ENCODE data around the gene GJC2. TPM values are rescaled to one million over a fixed set of nuclear protein-coding genes. Genes with fewer than 3 reads are reported as not detected.

The GJC2 gene
- polyA plus RNA-seq, 1 experiment, result 1.2 TPM

DNA sequence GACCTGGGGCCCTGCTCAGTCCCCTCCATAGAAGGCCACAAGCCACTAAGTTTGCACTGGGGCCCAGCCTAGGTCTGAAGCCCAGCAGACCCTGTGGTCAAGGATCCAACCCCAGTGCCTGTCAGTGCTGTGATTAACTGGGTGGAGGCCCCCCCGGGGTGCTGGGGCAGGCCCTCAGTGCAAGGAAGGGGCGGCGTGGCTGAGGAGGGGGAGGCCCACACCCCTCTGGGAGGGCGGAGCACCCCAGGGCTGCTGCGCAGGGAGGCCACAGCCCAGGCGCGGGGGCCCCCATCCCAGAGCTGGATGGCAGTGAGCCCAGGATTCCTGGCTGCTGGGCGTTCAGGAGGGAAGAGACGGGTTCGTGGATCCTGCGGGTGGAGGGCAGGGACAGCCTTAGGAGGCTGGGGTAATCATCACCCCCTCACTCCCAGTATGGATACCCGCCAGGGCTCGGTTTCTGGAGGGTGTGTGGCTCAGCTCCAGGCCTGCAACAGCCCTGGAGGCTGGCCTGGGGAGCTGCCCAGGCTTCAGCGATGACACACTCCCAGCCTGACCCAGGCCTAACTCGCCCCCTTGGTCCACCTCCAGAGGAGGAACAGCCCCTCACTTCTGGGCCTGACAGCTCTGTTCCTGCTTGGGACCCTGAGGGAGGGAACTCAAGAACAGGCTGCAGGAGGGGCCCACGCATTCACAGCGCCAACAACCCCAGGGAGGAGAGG lies 890 bp downstream of the GJC2 start:
- POLR2A ChIA-PET, result interaction anchor here (0.7 to 2.2 kb wide), 3 partner anchors 10 to 69 kb away, joined by 3 to 15 read pairs (median 4); partner anchors contain the start of genes ARF1 and IBA57
- peak; percentile 65 for DNase-seq (ENCODE audit: low read depth, low spot score)

DNA sequence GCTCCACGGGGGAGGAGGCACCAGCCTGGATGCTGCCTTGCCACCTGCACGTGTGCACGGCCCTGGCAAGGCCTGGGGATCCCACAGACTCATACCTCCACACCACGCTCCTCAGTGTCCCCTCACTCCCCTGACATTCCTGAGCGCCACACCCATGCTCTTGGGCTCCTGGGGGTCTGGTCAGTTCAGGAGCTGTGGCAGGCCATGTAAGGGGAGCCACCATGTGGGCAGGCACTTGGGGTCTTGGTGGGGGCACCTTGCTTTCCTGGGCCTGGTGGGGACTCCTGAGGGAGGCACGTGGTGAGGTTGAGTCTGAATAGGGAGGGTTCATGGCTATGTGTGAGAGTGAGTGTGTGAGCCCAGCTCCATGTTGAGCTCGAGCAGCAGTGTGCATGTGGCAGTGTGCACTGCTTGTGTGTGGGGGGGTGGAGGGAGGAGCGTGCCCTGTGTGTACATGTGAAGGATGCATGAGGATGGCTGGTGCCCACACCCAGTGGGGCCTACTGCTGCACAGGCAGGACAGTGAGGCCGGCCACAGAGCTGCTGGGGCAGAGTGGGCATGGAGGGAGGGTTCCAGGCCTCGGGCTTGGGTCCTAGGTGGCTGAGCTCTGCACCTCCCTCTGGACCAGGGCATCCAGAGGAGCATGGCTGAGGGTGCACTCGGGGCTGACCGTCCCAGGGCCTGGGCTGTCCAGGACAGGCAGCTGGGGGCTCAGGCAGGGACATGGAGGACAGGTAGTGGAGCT lies 1.6 kb downstream of the GJC2 start:
- ChIA-PET POLR2A (interaction anchor here (1.2 to 2.2 kb wide), 2 partner anchors 15 to 69 kb away, joined by 4 to 15 read pairs; partner anchors contain the start of genes ARF1 and IBA57), CTCF (interaction anchor here (2.2 to 3.9 kb wide), 2 partner anchors 13 to 20 kb away, joined by 12 to 26 read pairs; partner anchors contain the start of gene IBA57)
- no peaks in the 10 kb centered on the region; the same call in 1 of the 2 replicates for H3K9me3 ChIP-seq (ENCODE audit: control insufficient read depth, insufficient read depth, low read length)
- TF ChIP-seq, protein P1, sequence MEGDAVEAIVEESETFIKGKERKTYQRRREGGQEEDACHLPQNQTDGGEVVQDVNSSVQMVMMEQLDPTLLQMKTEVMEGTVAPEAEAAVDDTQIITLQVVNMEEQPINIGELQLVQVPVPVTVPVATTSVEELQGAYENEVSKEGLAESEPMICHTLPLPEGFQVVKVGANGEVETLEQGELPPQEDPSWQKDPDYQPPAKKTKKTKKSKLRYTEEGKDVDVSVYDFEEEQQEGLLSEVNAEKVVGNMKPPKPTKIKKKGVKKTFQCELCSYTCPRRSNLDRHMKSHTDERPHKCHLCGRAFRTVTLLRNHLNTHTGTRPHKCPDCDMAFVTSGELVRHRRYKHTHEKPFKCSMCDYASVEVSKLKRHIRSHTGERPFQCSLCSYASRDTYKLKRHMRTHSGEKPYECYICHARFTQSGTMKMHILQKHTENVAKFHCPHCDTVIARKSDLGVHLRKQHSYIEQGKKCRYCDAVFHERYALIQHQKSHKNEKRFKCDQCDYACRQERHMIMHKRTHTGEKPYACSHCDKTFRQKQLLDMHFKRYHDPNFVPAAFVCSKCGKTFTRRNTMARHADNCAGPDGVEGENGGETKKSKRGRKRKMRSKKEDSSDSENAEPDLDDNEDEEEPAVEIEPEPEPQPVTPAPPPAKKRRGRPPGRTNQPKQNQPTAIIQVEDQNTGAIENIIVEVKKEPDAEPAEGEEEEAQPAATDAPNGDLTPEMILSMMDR (IDR thresholded peaks at IDR 0.05; ENCODE audit: low read depth, low read length), result no peak
- no peak for DNase-seq (ENCODE audit: low read depth, low spot score)
- no peaks in the 10 kb centered on the region for H3K27me3 ChIP-seq (ENCODE audit: control insufficient read depth, insufficient read depth, low read length)
- H3K27ac ChIP-seq (ENCODE audit: low read depth, low read length), result peak overlapping the region; percentile 84
- H3K4me3 ChIP-seq (ENCODE audit: low read depth, low read length), result peak overlapping the region; percentile 17; the same call in 1 of the 2 replicates

More for the DNA sequence above, 890 bp downstream of the GJC2 start:
- Histone ChIP-seq H3K9me3 (ENCODE audit: control insufficient read depth, insufficient read depth, low read length) (no peaks in the 10 kb centered on the region; the same call in 1 of the 2 replicates), H3K4me3 (ENCODE audit: low read depth, low read length) (peak overlapping the region; percentile 39), H3K27me3 (ENCODE audit: control insufficient read depth, insufficient read depth, low read length) (no peaks in the 10 kb centered on the region), H3K27ac (ENCODE audit: low read depth, low read length) (peak overlapping the region; percentile 84)
- CTCF ChIA-PET, result interaction anchor here (2.2 to 3.9 kb wide), 2 partner anchors 14 to 20 kb away, joined by 12 to 26 read pairs; partner anchors contain the start of gene IBA57
- TF ChIP-seq, protein P1 (IDR thresholded peaks at IDR 0.05; ENCODE audit: low read depth, low read length), result no peak

DNA sequence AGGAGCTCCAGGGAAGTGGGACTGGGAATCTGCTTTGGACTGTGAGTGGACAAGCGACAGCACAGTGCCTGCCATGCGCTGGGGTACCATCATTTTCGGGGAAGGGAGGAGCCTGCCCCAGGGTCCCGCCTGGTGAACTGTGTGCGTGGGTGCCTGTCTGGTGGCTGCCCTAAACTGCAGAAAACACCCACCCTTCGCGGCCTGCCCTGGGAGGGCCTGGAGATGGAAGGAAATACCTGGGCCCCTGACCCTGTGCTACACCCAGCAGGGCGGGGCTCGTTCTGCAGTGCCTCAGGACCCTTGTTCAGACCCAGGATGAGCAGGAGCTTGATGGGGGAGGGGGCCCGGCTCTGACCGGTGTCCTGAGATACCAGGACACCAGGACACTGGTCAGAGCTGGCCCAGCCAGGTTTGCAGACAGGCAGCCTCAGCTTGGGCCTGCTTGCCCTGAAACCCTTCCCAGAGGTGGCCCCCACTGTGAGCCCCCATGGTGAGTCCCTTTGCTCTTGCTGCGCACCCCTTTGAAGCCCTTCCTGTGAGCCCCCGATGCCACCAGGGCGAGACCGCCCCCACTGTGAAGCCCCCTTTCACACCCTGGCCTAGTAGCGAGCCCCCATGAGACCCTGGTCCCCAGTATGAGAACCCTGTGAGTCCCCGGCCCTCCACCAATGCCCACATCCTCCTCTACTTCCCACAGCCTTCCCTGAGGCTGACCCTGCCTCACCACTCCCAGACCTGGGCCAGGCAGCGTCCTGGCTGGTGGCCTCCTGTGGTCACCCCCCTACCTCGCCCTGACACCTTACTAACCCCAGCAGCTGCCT lies 2.6 kb downstream of the GJC2 start:
- no peak for DNase-seq (ENCODE audit: low read depth, low spot score)
- POLR2A ChIA-PET, result no interaction called here

DNA sequence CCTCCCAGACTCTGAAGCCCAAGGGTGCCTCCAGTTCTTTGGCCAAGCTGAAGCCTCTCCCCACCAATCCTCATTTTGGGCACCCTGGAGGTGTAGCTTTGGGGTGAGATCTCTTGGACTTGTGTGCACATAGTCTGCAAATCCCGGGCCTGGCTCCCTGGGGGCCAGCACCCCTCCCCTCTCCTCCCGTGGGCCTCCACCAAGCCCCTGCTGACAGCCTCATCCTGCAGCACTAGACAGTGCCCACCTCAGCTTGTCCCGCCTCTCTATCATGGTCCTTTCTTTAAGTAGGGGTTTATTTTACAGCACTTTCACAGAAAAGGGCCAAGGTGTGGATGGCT lies 3.2 kb downstream of the GJC2 start:
- Histone ChIP-seq H3K4me3 (ENCODE audit: low read depth, low read length) (no peak overlapping the region), H3K9me3 (ENCODE audit: control insufficient read depth, insufficient read depth, low read length) (no peaks in the 10 kb centered on the region; the same call in 1 of the 2 replicates), H3K27ac (ENCODE audit: low read depth, low read length) (no peak overlapping the region), H3K27me3 (ENCODE audit: control insufficient read depth, insufficient read depth, low read length) (no peaks in the 10 kb centered on the region)
- TF ChIP-seq, protein P1 (IDR thresholded peaks at IDR 0.05; ENCODE audit: low read depth, low read length), result no peak
- ChIA-PET POLR2A (no interaction called here), CTCF (interaction anchor here (3.9 kb wide), 1 partner anchor 12 kb away, joined by 26 read pairs; the partner anchor contains the start of gene IBA57)
- DNase-seq (ENCODE audit: low read depth, low spot score), result no peak

More for the DNA sequence above, 2.6 kb downstream of the GJC2 start:
- CTCF ChIA-PET, result interaction anchor here (2.2 to 3.9 kb wide), 2 partner anchors 13 to 21 kb away, joined by 12 to 26 read pairs; partner anchors contain the start of gene IBA57
- H3K27me3 ChIP-seq (ENCODE audit: control insufficient read depth, insufficient read depth, low read length), result no peaks in the 10 kb centered on the region
- no peaks in the 10 kb centered on the region; the same call in 1 of the 2 replicates for H3K9me3 ChIP-seq (ENCODE audit: control insufficient read depth, insufficient read depth, low read length)
- TF ChIP-seq, protein P1 (IDR thresholded peaks at IDR 0.05; ENCODE audit: low read depth, low read length), result no peak
- no peak overlapping the region for H3K4me3 ChIP-seq (ENCODE audit: low read depth, low read length)
- peak overlapping the region; percentile 11 for H3K27ac ChIP-seq (ENCODE audit: low read depth, low read length)

Data from AG04450 (cell line).